22Rv1 (cell line): ENCODE data around the gene AIFM2.

Experiments used
- H3K27ac ChIP-seq: fragments of 450-650 bp; 2 replicates; pipeline ENCODE4 v1.5.1; 2017
- ZFX ChIP-seq: fragments of 450-650 bp; IDR thresholded peaks from 2 replicates; pipeline ENCODE4 v1.6.1; 2017; ENCODE audit warnings: antibody characterized with exemption, borderline replicate concordance
- TF ChIP-seq, protein P1 (sequence below): fragments of 450-650 bp; IDR thresholded peaks from 2 replicates; pipeline ENCODE4 v1.5.1; 2017; ENCODE audit warnings: mild to moderate bottlenecking

AIFM2 gene

DNA sequence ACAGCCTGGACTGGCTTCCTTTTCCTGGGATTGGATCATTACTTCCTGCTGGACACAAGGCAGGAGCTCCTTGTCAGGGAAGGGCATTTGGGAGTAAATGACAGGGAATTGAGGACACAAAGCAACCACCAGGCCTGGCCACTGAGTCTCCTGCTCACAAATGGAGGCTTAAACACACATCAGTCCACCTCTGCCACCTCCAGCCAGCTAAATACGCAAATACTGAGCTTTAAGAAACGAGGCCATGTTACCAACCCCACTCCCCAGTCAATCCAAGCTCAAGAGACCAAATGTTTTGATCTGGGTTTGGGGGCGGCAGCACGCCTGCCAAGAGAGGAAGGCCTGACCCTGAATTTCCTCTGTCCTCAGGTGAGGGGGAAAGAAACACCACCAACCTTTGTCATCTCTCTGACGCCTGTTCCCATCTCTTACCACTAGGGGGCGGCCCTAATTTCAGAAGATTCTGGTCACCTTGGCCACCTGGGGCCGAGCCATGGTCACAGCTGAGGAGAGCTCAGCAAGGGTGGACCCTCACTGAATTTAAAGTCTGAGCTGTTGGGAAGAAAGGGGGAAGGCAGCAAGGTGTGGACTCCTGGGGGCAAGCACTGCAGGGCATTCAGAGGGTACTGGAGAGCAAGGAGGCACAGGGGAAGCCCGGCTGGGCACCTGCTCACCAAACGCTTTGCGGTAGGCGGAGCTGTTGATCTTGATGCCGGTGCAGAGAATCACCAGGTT is 16.5 kb downstream of the AIFM2 start:
- TF ChIP-seq, protein P1, sequence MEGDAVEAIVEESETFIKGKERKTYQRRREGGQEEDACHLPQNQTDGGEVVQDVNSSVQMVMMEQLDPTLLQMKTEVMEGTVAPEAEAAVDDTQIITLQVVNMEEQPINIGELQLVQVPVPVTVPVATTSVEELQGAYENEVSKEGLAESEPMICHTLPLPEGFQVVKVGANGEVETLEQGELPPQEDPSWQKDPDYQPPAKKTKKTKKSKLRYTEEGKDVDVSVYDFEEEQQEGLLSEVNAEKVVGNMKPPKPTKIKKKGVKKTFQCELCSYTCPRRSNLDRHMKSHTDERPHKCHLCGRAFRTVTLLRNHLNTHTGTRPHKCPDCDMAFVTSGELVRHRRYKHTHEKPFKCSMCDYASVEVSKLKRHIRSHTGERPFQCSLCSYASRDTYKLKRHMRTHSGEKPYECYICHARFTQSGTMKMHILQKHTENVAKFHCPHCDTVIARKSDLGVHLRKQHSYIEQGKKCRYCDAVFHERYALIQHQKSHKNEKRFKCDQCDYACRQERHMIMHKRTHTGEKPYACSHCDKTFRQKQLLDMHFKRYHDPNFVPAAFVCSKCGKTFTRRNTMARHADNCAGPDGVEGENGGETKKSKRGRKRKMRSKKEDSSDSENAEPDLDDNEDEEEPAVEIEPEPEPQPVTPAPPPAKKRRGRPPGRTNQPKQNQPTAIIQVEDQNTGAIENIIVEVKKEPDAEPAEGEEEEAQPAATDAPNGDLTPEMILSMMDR = peak; percentile 94
- no peak for TF ChIP-seq ZFX
- H3K27ac ChIP-seq = no peak overlapping the region

DNA sequence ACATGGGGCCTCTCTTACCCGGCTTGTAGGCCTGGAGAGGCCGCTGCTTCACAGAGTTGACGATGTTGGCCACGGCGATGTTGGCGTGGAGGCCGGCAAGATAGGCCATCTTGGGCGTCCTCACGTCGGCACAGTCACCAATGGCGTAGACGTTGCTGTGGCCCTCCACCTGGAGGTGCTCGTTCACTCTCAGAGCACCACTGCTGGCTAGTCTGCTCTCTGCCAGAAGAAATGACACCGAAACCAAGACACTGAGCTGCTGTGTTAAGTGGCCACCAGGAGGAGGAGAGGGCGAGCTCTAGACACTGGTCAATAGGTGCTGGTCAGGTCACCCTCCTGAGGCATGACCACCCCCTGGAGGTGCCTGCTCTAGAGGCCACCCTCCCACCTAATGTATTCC is 17.7 kb downstream of the AIFM2 start:
- no peak for TF ChIP-seq ZFX
- TF ChIP-seq, protein P1 = no peak
- no peak overlapping the region for H3K27ac ChIP-seq

GRCh38 chr10:70112071-70112470 is 20.6 kb downstream of the AIFM2 start:
- H3K27ac ChIP-seq = no peak overlapping the region
- TF ChIP-seq ZFX = no peak
- TF ChIP-seq, protein P1 = no peak

- H3K27ac ChIP-seq = no peak overlapping the region
- TF ChIP-seq ZFX = no peak
- TF ChIP-seq, protein P1 = no peak
These were observed 21.1 kb downstream of the AIFM2 start for GRCh38 chr10:70111496-70111895.

GRCh38 chr10:70109064-70109729 is 23.4 kb downstream of the AIFM2 start:
- TF ChIP-seq ZFX = no peak
- TF ChIP-seq, protein P1 = no peak
- no peak overlapping the region for H3K27ac ChIP-seq

- no peak overlapping the region for H3K27ac ChIP-seq
These were observed 25.4 kb downstream of the AIFM2 start for GRCh38 chr10:70106958-70107791.

More at GRCh38 chr10:70106958-70107791, 25.4 kb downstream of the AIFM2 start:
- TF ChIP-seq, protein P1 = peak; percentile 83
- TF ChIP-seq ZFX = no peak
